HepG2 (cell line): ENCODE results near the gene TCF7L2. TPM values are rescaled to one million over a fixed set of nuclear protein-coding genes. Genes with fewer than 3 reads are reported as not detected.

Experiments
- ATAC-seq: fragments of 200-7000 bp; cut with Tn5 transposase; 3 replicates; pipeline ENCODE4 v1.9.1; 2020; ENCODE audit warnings: mild to moderate bottlenecking, moderate library complexity
- BruUV-seq: library from RNA; stranded (reverse); fragments of 400-500 nt; replicated peaks from 2 replicates; lab custom pipeline; 2021; lab: Mats Ljungman, UMichigan
- CTCF ChIA-PET: fragments of 300-600 bp; formaldehyde crosslinking; extraction: SDS; loops from one replicate; lab custom pipeline; 2021; ENCODE audit warnings: low total read pairs, inconsistent platforms, low intra/inter-chr PET ratio; lab: Yijun Ruan, JAX
- POLR2A ChIA-PET: fragments of 350-600 bp; sonication (Branson Sonifier 250); formaldehyde crosslinking; loops from one replicate; lab custom pipeline; 2020; ENCODE audit warnings: antibody characterized with exemption, inconsistent platforms; lab: Yijun Ruan, JAX
- DNase-seq: peaks from one replicate; pipeline ENCODE4 v3.0.0-alpha.2; 2015; ENCODE audit warnings: low spot score
- FAIRE-seq: peaks from 3 replicates; lab custom pipeline; 2011; peaks lifted over from hg19 to GRCh38; lab: Jason Lieb, UNC
- H2AFZ ChIP-seq: one replicate; pipeline ENCODE4 v1.6.1; 2011; ENCODE audit warnings: low read length, inconsistent platforms
- H3K27ac ChIP-seq: fragments of 300-600 bp; 3 replicates; pipeline ENCODE4 v1.8.0; 2011; ENCODE audit warnings: mixed run types, mild to moderate bottlenecking, mixed read lengths, low read length, inconsistent platforms; ENCODE audit not compliant: insufficient read depth; ENCODE audit errors: extremely low read length
- H3K27me3 ChIP-seq, 2 experiments: fragments of 200-600 bp in 1 of 2; 2 replicates in 1 of 2; 3 replicates in 1 of 2; pipeline versions ENCODE4 v1.6.0 to v1.8.0; 2011; ENCODE audit warnings: low read length in 2 of 2, mild to moderate bottlenecking in 2 of 2, moderate library complexity in 2 of 2, inconsistent platforms in 1 of 2; ENCODE audit not compliant: insufficient read depth in 2 of 2, control insufficient read depth in 1 of 2
- H3K36me3 ChIP-seq, 2 experiments: fragments of 200-600 bp in 1 of 2; replicated peaks in 1 of 2; 2 replicates in 1 of 2; 3 replicates in 1 of 2; pipeline versions ENCODE4 v1.5.1 to v1.8.0; 2011; ENCODE audit warnings: low read length in 2 of 2, inconsistent platforms in 1 of 2; ENCODE audit not compliant: insufficient read depth in 2 of 2, control insufficient read depth in 1 of 2
- H3K4me1 ChIP-seq: 2 replicates; pipeline ENCODE4 v1.5.1; 2012; ENCODE audit warnings: low read length, inconsistent platforms; ENCODE audit not compliant: insufficient read depth
- H3K4me2 ChIP-seq: 2 replicates; pipeline ENCODE4 v1.6.0; 2011; ENCODE audit warnings: low read depth, low read length, inconsistent platforms
- H3K4me3 ChIP-seq, 3 experiments: fragments of 200-600 bp in 1 of 3; sonication (generic), shearing (Covaris generic) in 1 of 3; replicated peaks in 1 of 3; 2 replicates each; pipeline ENCODE4 v1.5.1; 2011 to 2016; ENCODE audit warnings: low read length in 3 of 3, inconsistent platforms in 2 of 3, low read depth in 2 of 3, mild to moderate bottlenecking in 2 of 3, control low read depth in 1 of 3, mixed read lengths in 1 of 3; ENCODE audit not compliant: insufficient read depth in 1 of 3
- H3K79me2 ChIP-seq: one replicate; pipeline ENCODE4 v1.6.1; 2011; ENCODE audit warnings: low read length, inconsistent platforms; ENCODE audit not compliant: insufficient read depth
- H3K9ac ChIP-seq: 2 replicates; pipeline ENCODE4 v1.6.0; 2011; ENCODE audit warnings: mild to moderate bottlenecking, low read depth, low read length, inconsistent platforms; ENCODE audit not compliant: insufficient read depth
- H3K9me3 ChIP-seq: 2 replicates; pipeline ENCODE4 v1.5.1; 2012; ENCODE audit warnings: mild to moderate bottlenecking, low read length
- H4K20me1 ChIP-seq: 2 replicates; pipeline ENCODE4 v1.6.0; 2011; ENCODE audit warnings: inconsistent platforms, mild to moderate bottlenecking, low read length, moderate library complexity; ENCODE audit not compliant: insufficient read depth
- CREM ChIP-seq, 2 experiments: sonication (generic) in 1 of 2; formaldehyde crosslinking in 1 of 2; IDR thresholded peaks; 2 replicates each; pipeline versions ENCODE4 v1.4.0 to v1.6.1; 2016 to 2020; ENCODE audit warnings: antibody characterized with exemption in 1 of 2, mild to moderate bottlenecking in 1 of 2, missing genetic modification reagents in 1 of 2
- IRF1 ChIP-seq: sonication (generic); formaldehyde crosslinking; IDR thresholded peaks from 2 replicates; pipeline ENCODE4 v1.4.0; 2020; ENCODE audit warnings: low read depth, mild to moderate bottlenecking, missing genetic modification reagents
- SCMH1 ChIP-seq: sonication (generic); formaldehyde crosslinking; IDR thresholded peaks from 2 replicates; pipeline ENCODE4 v1.9.0; 2021; ENCODE audit warnings: missing genetic modification reagents, mild to moderate bottlenecking, borderline replicate concordance
- SRF ChIP-seq: IDR thresholded peaks from 2 replicates; pipeline ENCODE4 v1.6.1; 2011; ENCODE audit warnings: mild to moderate bottlenecking, low read depth, low read length, moderate library complexity
- TCF7L2 ChIP-seq: IDR thresholded peaks from 2 replicates; pipeline ENCODE4 v1.6.1; 2011; ENCODE audit warnings: mild to moderate bottlenecking, low read depth, low read length, moderate library complexity
- ZNF501 ChIP-seq: sonication (generic); formaldehyde crosslinking; IDR thresholded peaks from 2 replicates; pipeline ENCODE4 v1.5.1; 2020; ENCODE audit warnings: mild to moderate bottlenecking, moderate library complexity, missing genetic modification reagents
- ZNF577 ChIP-seq: sonication (generic); formaldehyde crosslinking; IDR thresholded peaks from 2 replicates; pipeline ENCODE4 v1.4.0; 2020; ENCODE audit warnings: mild to moderate bottlenecking, low read depth, missing genetic modification reagents, borderline replicate concordance
- WGBS: methylation state at CpG from one replicate; pipeline ENCODE4 v1.1.6; 2017; ENCODE audit warnings: low lambda C conversion rate; 5-methylcytosine and 5-hydroxymethylcytosine counted together
- in situ Hi-C: cut with HindIII; loops from 2 replicates; pipeline ENCODE4 v1.10.0; 2017; ENCODE audit warnings: low pct_unique_long_range_greater_than_20kb; ENCODE audit not compliant: extremely low pct_ligation_motif_present
- intact Hi-C: fragments of 100-400 bp; cut with micrococcal nuclease; formaldehyde crosslinking; loops from one replicate; pipeline ENCODE4 v1.10.0; 2022; ENCODE audit not compliant: unreplicated experiment
- polyA plus RNA-seq, 8 experiments: library from polyadenylated mRNA; depleted of rRNA in 3 of 8; stranded (reverse) in 7 of 8; unstranded in 1 of 8; fragments of >200 nt; fragmentation: Illumina TruSeq in 4 of 8; extraction: Trizol in 4 of 8; gene quantifications; 2 replicates each; pipeline versions ENCODE4 v1.2.1 to v1.2.3, GENCODE V29; 2011 to 2016; ENCODE audit warnings: low read depth in 4 of 8, missing spikeins in 1 of 8, mixed read lengths in 1 of 8; ENCODE audit not compliant: insufficient read depth in 1 of 8
- total RNA-seq, 5 experiments: library from RNA; depleted of rRNA; stranded (reverse); fragments of >200 nt; fragmentation: Illumina TruSeq; extraction: Trizol; gene quantifications; 2 replicates each; pipeline ENCODE4 v1.2.3, GENCODE V29; 2016; ENCODE audit warnings: low read depth in 1 of 5
- TF ChIP-seq, protein P1 (sequence below): sonication (generic); formaldehyde crosslinking; IDR thresholded peaks from 2 replicates; pipeline ENCODE4 v1.8.0; 2022; ENCODE audit warnings: mild to moderate bottlenecking, missing genetic modification reagents; ENCODE audit not compliant: insufficient replicate concordance

TCF7L2 gene
- total and polyA plus RNA-seq, 2 of the 13 experiments (the other 11 are each of a cell fraction or from before 2014, with no cell fraction given), result 3.9 to 13.7 TPM

DNA sequence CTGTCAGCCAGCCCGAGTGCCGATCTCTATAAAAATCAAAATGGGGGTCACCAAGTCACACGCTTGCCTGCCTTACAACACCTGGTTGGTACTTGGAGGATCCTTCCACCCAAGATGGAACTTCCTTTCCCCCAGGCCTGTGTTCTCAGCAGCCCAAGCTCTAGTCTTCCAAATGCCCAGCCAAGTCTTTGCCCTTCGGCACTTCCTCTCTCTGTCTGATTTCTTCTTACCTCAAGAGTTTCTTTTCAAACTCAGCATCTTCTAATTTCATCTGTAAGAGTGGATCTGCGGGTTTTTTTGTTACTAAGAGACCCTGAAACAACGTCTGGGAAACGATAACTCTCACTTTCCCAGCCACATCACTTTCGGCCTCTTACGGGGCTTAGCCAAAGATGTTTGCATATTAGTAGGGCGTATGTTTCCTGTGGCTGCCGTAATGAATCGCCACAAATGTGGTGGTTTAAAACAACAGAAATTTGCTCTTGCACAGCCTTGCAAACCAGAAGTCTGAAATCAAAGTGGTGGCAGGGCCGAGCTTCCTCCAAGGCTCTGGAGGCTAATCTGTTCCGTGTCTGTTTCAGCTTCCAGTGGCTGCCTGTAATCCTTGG lies 219.9 kb downstream of the TCF7L2 start:
- Histone ChIP-seq H3K36me3 (peaks cover 7 to 21% of the 10 kb centered on the region in 2 experiments; a peak in 4 of 5 replicates), H2AFZ (no peak overlapping the region), H3K4me3 (no peak overlapping the region), H3K79me2 (no peaks in the 10 kb centered on the region), H3K9me3 (no peaks in the 10 kb centered on the region), H3K4me1 (no peaks in the 10 kb centered on the region), H4K20me1 (0 out of 2 replicates have a peak, but pooled peaks cover 3% of the 10 kb centered on the region), H3K9ac (no peak overlapping the region), H3K4me2 (no peak overlapping the region), H3K27ac (no peak overlapping the region), H3K27me3 (no peaks in the 10 kb centered on the region)
- intact Hi-C loops, result no loop called here
- DNase-seq (no peak), FAIRE-seq (no peak), ATAC-seq (no peak)
- TF ChIP-seq CREM (IDR thresholded peaks at IDR 0.05) (no peak), CREM (CRISPR knock-in tag; IDR thresholded peaks at IDR 0.05) (no peak), SCMH1 (CRISPR knock-in tag) (no peak), SRF (no peak), TCF7L2 (no peak), ZNF577 (no peak), IRF1 (no peak), ZNF501 (CRISPR knock-in tag) (no peak)
- TF ChIP-seq, protein P1, sequence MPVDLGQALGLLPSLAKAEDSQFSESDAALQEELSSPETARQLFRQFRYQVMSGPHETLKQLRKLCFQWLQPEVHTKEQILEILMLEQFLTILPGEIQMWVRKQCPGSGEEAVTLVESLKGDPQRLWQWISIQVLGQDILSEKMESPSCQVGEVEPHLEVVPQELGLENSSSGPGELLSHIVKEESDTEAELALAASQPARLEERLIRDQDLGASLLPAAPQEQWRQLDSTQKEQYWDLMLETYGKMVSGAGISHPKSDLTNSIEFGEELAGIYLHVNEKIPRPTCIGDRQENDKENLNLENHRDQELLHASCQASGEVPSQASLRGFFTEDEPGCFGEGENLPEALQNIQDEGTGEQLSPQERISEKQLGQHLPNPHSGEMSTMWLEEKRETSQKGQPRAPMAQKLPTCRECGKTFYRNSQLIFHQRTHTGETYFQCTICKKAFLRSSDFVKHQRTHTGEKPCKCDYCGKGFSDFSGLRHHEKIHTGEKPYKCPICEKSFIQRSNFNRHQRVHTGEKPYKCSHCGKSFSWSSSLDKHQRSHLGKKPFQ (CRISPR knock-in tag), result no peak
- ChIA-PET POLR2A (no interaction called here), CTCF (no interaction called here)
- in situ Hi-C loops, result no loop called here
- BruUV-seq, result no TSS peak
- 93% methylated on average over 14 of the region's 14 CpGs for WGBS
